IMR-90 (cell line): Measurements from ENCODE around the gene HOXC12.

Source experiments
- MAZ ChIP-seq: IDR thresholded peaks from 2 replicates; pipeline ENCODE4 v1.6.1; 2012; ENCODE audit warnings: low read depth, mild to moderate bottlenecking, low read length, improper control_type of control experiment, moderate library complexity, borderline replicate concordance
- POLR2A ChIP-seq: IDR thresholded peaks from 2 replicates; pipeline ENCODE4 v1.6.1; 2012; ENCODE audit warnings: mild to moderate bottlenecking, low read depth, low read length
- RFX5 ChIP-seq: IDR thresholded peaks from 2 replicates; pipeline ENCODE4 v1.8.0; 2012; ENCODE audit warnings: low read depth, mild to moderate bottlenecking, low read length, moderate library complexity
- TF ChIP-seq, protein P1 (sequence below): conservative IDR thresholded peaks from 2 replicates; pipeline ENCODE4 v1.5.1; 2012; ENCODE audit warnings: mild to moderate bottlenecking, low read depth, low read length, improper control_type of control experiment
- TF ChIP-seq, protein P2 (sequence below): fragments of 150-350 bp; IDR thresholded peaks from 2 replicates; pipeline ENCODE4 v1.6.1; 2016; ENCODE audit warnings: low read depth, mild to moderate bottlenecking, low read length, moderate library complexity, borderline replicate concordance

DNA sequence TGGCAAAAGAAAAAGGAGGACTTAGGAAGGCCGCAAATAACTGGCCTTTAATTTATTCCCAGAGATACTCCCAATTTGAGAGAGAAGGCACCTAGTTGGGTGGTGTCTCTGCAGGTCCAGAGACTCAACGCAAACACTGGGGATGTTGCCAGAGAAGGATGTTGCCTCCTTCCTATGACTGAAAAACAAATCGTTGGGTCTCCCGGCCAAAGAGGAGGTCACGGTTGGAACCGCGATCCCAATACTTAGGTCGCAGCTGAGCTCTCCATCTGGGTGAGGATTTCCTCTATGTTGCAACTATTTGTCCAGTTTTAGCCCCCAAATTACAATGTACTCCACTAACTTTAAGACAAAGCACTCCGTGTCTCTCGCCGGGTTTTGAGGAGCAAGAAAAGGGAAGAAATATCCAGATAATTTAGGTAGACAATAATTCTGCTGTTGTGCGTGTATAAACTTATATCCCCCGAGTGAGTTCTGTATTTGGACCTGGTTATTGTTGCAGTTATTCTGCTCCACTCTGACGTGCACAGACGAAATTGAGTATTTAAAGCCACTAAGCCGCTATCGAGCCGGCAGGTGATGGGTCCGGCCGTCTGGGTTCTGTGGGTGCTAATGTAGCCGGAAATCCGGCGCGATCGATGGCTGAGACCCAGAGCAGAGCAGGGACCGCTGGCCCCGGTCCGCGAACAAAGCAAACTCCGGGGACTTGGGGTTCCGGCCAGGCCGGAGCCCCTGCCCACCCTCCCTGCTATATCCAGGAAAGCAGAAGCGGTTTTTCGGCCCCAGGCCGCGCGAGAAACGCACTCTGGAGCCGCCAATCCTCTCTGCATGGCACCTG, 5.7 kb downstream of the HOXC12 start:
- TF ChIP-seq, protein P1, sequence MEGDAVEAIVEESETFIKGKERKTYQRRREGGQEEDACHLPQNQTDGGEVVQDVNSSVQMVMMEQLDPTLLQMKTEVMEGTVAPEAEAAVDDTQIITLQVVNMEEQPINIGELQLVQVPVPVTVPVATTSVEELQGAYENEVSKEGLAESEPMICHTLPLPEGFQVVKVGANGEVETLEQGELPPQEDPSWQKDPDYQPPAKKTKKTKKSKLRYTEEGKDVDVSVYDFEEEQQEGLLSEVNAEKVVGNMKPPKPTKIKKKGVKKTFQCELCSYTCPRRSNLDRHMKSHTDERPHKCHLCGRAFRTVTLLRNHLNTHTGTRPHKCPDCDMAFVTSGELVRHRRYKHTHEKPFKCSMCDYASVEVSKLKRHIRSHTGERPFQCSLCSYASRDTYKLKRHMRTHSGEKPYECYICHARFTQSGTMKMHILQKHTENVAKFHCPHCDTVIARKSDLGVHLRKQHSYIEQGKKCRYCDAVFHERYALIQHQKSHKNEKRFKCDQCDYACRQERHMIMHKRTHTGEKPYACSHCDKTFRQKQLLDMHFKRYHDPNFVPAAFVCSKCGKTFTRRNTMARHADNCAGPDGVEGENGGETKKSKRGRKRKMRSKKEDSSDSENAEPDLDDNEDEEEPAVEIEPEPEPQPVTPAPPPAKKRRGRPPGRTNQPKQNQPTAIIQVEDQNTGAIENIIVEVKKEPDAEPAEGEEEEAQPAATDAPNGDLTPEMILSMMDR: no peak
- TF ChIP-seq RFX5 (no peak), POLR2A (no peak), MAZ (no peak)
- TF ChIP-seq, protein P2, sequence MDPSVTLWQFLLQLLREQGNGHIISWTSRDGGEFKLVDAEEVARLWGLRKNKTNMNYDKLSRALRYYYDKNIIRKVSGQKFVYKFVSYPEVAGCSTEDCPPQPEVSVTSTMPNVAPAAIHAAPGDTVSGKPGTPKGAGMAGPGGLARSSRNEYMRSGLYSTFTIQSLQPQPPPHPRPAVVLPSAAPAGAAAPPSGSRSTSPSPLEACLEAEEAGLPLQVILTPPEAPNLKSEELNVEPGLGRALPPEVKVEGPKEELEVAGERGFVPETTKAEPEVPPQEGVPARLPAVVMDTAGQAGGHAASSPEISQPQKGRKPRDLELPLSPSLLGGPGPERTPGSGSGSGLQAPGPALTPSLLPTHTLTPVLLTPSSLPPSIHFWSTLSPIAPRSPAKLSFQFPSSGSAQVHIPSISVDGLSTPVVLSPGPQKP: no peak
